GM23248 (cell line): ENCODE measurements around the gene IFT80. TPM values are rescaled to one million over a fixed set of nuclear protein-coding genes. Genes with fewer than 3 reads are reported as not detected.
"Not testable (repeated sequence)": the region's sequence is repeated elsewhere in the genome, so short reads cannot be mapped to it uniquely, and the experiment has no call there.

Source experiments
- DNase-seq: peaks from one replicate; pipeline ENCODE4 v3.0.0-alpha.2; 2015
- H2AFZ ChIP-seq: fragments of 200-600 bp; sonication (generic); 2 replicates; pipeline ENCODE4 v1.6.1; 2016; ENCODE audit warnings: antibody characterized with exemption
- H3F3A ChIP-seq: fragments of 200-600 bp; sonication (generic); 2 replicates; pipeline ENCODE4 v1.6.1; 2016; ENCODE audit warnings: mild to moderate bottlenecking, antibody characterized with exemption, mixed run types; ENCODE audit not compliant: insufficient read depth
- H3K27ac ChIP-seq: fragments of 200-600 bp; sonication (generic); 2 replicates; pipeline ENCODE4 v1.5.1; 2016; ENCODE audit warnings: mild to moderate bottlenecking
- H3K27me3 ChIP-seq: fragments of 200-600 bp; sonication (generic); replicated peaks from 2 replicates; pipeline ENCODE4 v1.6.1; 2016; ENCODE audit warnings: mild to moderate bottlenecking; ENCODE audit not compliant: insufficient read depth
- H3K36me3 ChIP-seq: fragments of 200-600 bp; sonication (generic); 2 replicates; pipeline ENCODE4 v1.6.1; 2016; ENCODE audit warnings: low read depth, mild to moderate bottlenecking
- H3K4me1 ChIP-seq: fragments of 200-600 bp; sonication (generic); 2 replicates; pipeline ENCODE4 v1.6.1; 2016; ENCODE audit warnings: mild to moderate bottlenecking; ENCODE audit not compliant: insufficient read depth
- H3K4me2 ChIP-seq: fragments of 200-600 bp; sonication (generic); one replicate; pipeline ENCODE4 v1.6.1; 2016; ENCODE audit warnings: mild to moderate bottlenecking; ENCODE audit not compliant: unreplicated experiment
- H3K4me3 ChIP-seq: fragments of 200-600 bp; sonication (generic); 2 replicates; pipeline ENCODE4 v1.5.1; 2016; ENCODE audit warnings: mild to moderate bottlenecking
- H3K79me2 ChIP-seq: fragments of 200-600 bp; sonication (generic); 2 replicates; pipeline ENCODE4 v1.6.1; 2016; ENCODE audit warnings: mild to moderate bottlenecking; ENCODE audit not compliant: insufficient read depth
- H3K9ac ChIP-seq: fragments of 200-600 bp; sonication (generic); 2 replicates; pipeline ENCODE4 v1.6.1; 2016; ENCODE audit warnings: mild to moderate bottlenecking
- H3K9me2 ChIP-seq: fragments of 200-600 bp; sonication (generic); 2 replicates; pipeline ENCODE4 v1.6.1; 2016; ENCODE audit warnings: mixed run types, mild to moderate bottlenecking, moderate library complexity; ENCODE audit not compliant: insufficient read depth
- H3K9me3 ChIP-seq: fragments of 200-600 bp; sonication (generic); one replicate; pipeline ENCODE4 v1.6.1; 2017; ENCODE audit warnings: low read depth
- H4K20me1 ChIP-seq: fragments of 200-600 bp; sonication (generic); 2 replicates; pipeline ENCODE4 v1.6.0; 2016; ENCODE audit not compliant: insufficient read depth
- EZH2 ChIP-seq: fragments of 200-600 bp; sonication (generic); IDR thresholded peaks from 2 replicates; pipeline ENCODE4 v1.6.1; 2018; ENCODE audit warnings: antibody characterized with exemption, mild to moderate bottlenecking; ENCODE audit not compliant: insufficient read depth, poor library complexity, severe bottlenecking
- EZH2phosphoT487 ChIP-seq: fragments of 200-600 bp; sonication (generic); IDR thresholded peaks from 2 replicates; pipeline ENCODE4 v1.6.1; 2018; ENCODE audit warnings: antibody characterized with exemption, moderate library complexity, mild to moderate bottlenecking, low read depth; ENCODE audit not compliant: insufficient read depth
- WGBS, 2 experiments: methylation state at CpG; one replicate each; pipeline ENCODE4 v1.1.6; 2015 to 2017; ENCODE audit warnings: low lambda C conversion rate in 2 of 2, low coverage in 1 of 2; ENCODE audit errors: missing lambda C conversion rate in 2 of 2; 5-methylcytosine and 5-hydroxymethylcytosine counted together
- in situ Hi-C: fragments of 300-500 bp; cut with MboI; formaldehyde crosslinking; loops from 2 replicates; pipeline ENCODE4 v1.15.0; 2020
- polyA plus RNA-seq: library from polyadenylated mRNA; unstranded; fragments of >200 nt; fragmentation: Nextera tagmentation; extraction: Ambion mirVana; gene quantifications from 2 replicates; pipeline ENCODE4 v1.2.1, GENCODE V29; 2016
- total RNA-seq: library from RNA; depleted of rRNA; stranded (reverse); fragments of >200 nt; shearing (Covaris generic); gene quantifications from 2 replicates; pipeline ENCODE4 v1.2.3, GENCODE V29; 2014

The IFT80 gene
- total and polyA plus RNA-seq, 2 experiments from 2014 or later = 19.8 to 48.4 TPM

DNA sequence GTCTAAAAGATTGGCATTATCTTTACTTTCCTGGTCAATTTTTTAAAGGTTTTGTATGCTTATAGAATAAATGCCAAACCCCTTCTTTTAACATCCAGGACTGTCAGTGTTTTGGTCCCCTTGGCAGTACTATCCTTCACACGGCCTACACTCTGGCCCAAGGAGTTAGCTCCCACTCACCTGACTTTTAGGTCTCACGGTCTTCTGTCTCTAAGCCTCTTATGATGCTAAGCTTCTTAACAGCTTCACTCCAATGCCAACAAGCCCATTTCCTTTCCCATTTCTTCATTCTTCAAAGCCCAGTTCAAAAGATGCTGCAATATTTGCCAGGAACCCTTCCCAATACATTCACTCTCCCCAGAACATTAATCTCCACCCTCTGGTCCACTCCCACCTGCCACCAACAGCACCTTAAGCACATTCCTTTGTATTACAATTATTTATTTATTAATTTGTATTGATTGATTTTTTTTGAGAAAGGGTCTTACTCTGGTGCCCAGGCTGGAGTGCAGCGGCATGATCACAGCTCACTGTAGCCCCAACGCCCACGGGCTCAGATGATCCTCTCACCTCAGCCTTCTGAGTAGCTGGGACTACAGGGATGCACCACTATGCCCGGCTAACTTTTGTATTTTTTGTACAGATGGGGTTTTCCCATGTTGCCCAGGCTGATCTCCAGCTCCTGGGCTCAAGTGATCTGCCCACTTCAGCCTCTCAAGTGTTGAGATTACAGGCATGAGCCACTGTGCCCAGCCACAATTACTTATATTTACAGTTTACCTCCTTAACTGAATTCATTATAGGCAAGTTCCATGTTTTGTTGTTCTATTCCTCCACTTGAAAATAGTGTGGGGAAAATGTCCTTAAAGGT lies 27.8 kb downstream of the IFT80 start:
- WGBS, 2 experiments = 92 to 96% methylated on average over 6 of the region's 6 CpGs
- DNase-seq = no peak
- H3K4me1 ChIP-seq = peaks cover 40% of the 10 kb centered on the region

DNA sequence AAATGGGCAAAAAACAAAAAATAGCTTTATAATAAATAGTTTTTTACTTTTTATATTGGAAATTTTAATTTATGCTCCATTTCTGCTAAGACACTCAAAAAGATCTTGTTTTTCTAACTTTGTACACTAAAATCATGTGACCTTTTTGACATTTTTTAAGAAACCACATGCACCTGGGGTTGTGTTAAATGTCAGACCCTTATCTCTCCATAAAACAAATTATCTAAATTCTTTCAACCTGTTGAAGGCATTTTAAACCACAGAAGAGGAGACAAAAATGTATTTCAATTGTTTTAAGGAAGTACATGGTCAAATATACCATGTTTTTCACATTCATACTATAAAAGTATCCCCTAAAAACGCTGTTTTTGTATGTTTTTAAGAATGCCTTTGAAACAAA lies 29.2 kb downstream of the IFT80 start:
- in situ Hi-C loops = no loop called here
- 0 out of 2 replicates have a peak, but pooled peaks cover 5% of the 10 kb centered on the region for H3K36me3 ChIP-seq
- peaks cover 31% of the 10 kb centered on the region for H3K4me1 ChIP-seq
- no peaks in the 10 kb centered on the region for H3K9me3 ChIP-seq
- H3K79me2 ChIP-seq = no peaks in the 10 kb centered on the region; the same call in 1 of the 2 replicates
- H3K4me3 ChIP-seq = no peak overlapping the region
- WGBS, 2 experiments = 86 to 97% methylated on average over 1 of the region's 1 CpG
- TF ChIP-seq EZH2 (no peak), EZH2phosphoT487 (no peak)
- no peak overlapping the region for H2AFZ ChIP-seq
- H4K20me1 ChIP-seq = no peaks in the 10 kb centered on the region
- H3K4me2 ChIP-seq = no peak overlapping the region
- H3K9ac ChIP-seq = no peak overlapping the region
- H3F3A ChIP-seq = peaks cover 22% of the 10 kb centered on the region
- DNase-seq = no peak
- H3K27ac ChIP-seq = no peak overlapping the region
- H3K9me2 ChIP-seq = no peaks in the 10 kb centered on the region; the same call in 1 of the 2 replicates
- H3K27me3 ChIP-seq = no peaks in the 10 kb centered on the region

More for the DNA sequence above, 27.8 kb downstream of the IFT80 start:
- TF ChIP-seq EZH2 (no peak), EZH2phosphoT487 (no peak)
- H3K9ac ChIP-seq = no peak overlapping the region
- H4K20me1 ChIP-seq = no peaks in the 10 kb centered on the region
- peaks cover 5% of the 10 kb centered on the region; the same call in 1 of the 2 replicates for H3K36me3 ChIP-seq
- H3K79me2 ChIP-seq = no peaks in the 10 kb centered on the region
- H3F3A ChIP-seq = peaks cover 37% of the 10 kb centered on the region
- no peaks in the 10 kb centered on the region for H3K9me3 ChIP-seq
- H3K4me2 ChIP-seq = no peak overlapping the region
- in situ Hi-C loops = no loop called here
- H3K27ac ChIP-seq = no peak overlapping the region
- no peak overlapping the region for H3K4me3 ChIP-seq
- H3K9me2 ChIP-seq = no peaks in the 10 kb centered on the region; the same call in 1 of the 2 replicates
- no peaks in the 10 kb centered on the region for H3K27me3 ChIP-seq
- H2AFZ ChIP-seq = no peak overlapping the region

DNA sequence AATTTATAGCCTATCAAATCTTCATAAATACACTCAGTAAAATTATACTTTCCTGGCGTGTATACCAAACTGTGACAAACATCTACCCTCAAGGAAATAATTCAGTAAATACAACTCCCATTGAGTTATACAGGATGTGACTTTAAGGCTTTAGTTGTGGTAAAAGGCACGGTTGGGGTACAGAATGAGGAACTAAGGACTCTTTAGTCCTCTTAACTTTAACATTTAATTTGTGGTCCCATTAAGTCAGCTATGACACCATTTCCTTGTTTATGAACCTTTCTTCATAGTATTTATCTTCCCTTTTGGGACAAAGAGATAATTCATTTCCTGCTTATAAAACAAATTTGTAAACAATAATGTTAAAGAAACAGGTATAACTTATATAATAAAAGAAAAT lies 30.2 kb downstream of the IFT80 start:
- no peak for TF ChIP-seq EZH2phosphoT487
- TF ChIP-seq EZH2 = no peak

DNA sequence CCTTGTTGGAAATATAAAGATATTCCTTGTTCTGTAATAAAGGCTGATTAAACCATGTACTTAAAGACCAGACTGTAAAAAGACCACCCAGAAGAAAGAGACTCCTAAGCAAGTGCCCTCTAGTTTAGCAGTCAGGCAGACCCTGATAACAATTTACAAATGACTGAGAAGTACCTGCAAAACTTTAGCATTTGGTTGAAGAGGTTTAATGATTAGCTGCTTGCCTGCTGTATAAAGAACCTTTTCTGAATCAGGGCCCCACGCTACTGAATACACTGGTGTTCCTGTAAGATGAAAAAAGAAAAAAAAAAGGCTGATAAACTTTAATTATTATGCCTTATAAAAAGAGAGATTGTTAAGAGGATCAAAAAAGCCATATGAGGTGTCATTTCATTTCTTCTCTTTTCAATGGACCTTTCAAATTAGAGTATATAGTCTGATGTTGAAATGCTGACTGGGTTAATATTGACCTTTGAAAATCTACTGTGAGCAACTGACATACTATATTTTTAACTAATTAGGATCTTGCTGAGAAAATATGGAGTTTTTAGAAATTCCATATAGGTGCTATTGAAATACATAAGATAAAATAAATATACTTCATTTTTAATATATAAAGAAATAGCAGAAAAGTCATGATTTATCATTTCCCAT lies 33.0 kb downstream of the IFT80 start:
- no peak overlapping the region for H3K9ac ChIP-seq
- H3F3A ChIP-seq = no peaks in the 10 kb centered on the region
- H3K79me2 ChIP-seq = peaks cover 22% of the 10 kb centered on the region
- H3K27me3 ChIP-seq = no peaks in the 10 kb centered on the region
- no peak overlapping the region for H3K4me2 ChIP-seq
- TF ChIP-seq EZH2phosphoT487 (no peak), EZH2 (no peak)
- H3K36me3 ChIP-seq = 0 out of 2 replicates have a peak, but pooled peaks cover 5% of the 10 kb centered on the region
- WGBS, 2 experiments = 47 to 57% methylated on average over 1 of the region's 1 CpG
- no peaks in the 10 kb centered on the region; the same call in 1 of the 2 replicates for H3K9me2 ChIP-seq
- H3K27ac ChIP-seq = no peak overlapping the region
- in situ Hi-C loops = no loop called here
- DNase-seq = no peak
- no peaks in the 10 kb centered on the region for H3K9me3 ChIP-seq
- H3K4me1 ChIP-seq = no peaks in the 10 kb centered on the region
- no peak overlapping the region for H2AFZ ChIP-seq
- no peaks in the 10 kb centered on the region for H4K20me1 ChIP-seq
- H3K4me3 ChIP-seq = no peak overlapping the region

More for the DNA sequence above, 30.2 kb downstream of the IFT80 start:
- WGBS, 2 experiments = 96 to 98% methylated on average over 2 of the region's 2 CpGs
- Histone ChIP-seq H3K4me2 (no peak overlapping the region), H4K20me1 (no peaks in the 10 kb centered on the region), H3K27me3 (no peaks in the 10 kb centered on the region), H2AFZ (no peak overlapping the region), H3K36me3 (0 out of 2 replicates have a peak, but pooled peaks cover 5% of the 10 kb centered on the region), H3K4me1 (peaks cover 21% of the 10 kb centered on the region), H3K27ac (no peak overlapping the region), H3F3A (peaks cover 14% of the 10 kb centered on the region), H3K9me2 (no peaks in the 10 kb centered on the region; the same call in 1 of the 2 replicates), H3K9ac (no peak overlapping the region), H3K4me3 (no peak overlapping the region), H3K9me3 (no peaks in the 10 kb centered on the region), H3K79me2 (peaks cover under 1% of the 10 kb centered on the region; the same call in 1 of the 2 replicates)
- in situ Hi-C loops = no loop called here
- DNase-seq = no peak

DNA sequence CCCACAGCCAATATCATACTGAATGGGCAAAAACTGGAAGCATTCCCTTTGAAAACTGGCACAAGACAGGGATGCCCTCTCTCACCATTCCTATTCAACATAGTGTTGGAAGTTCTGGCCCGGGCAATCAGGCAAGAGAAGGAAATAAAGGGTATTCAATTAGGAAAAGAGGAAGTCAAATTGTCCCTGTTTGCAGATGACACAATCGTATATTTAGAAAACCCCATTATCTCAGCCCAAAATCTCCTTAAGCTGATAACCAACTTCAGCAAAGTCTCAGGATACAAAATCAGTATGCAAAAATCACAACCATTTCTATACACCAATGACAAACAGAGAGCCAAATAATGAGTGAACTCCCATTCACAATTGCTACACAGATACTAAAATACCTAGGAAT lies 36.1 kb downstream of the IFT80 start:
- in situ Hi-C loops, H3K36me3 ChIP-seq, DNase-seq, H3K27me3 ChIP-seq, H3F3A ChIP-seq, H3K27ac ChIP-seq, H2AFZ ChIP-seq, H3K4me2 ChIP-seq, H4K20me1 ChIP-seq, H3K4me1 ChIP-seq, H3K9me3 ChIP-seq, H3K9ac ChIP-seq, H3K9me2 ChIP-seq, H3K4me3 ChIP-seq: not testable (repeated sequence)
- H3K79me2 ChIP-seq = peaks cover 22% of the 10 kb centered on the region
- 79 to 88% methylated on average over 2 of the region's 2 CpGs for WGBS, 2 experiments
